H54 (cell line): Measurements from ENCODE around the gene MAP3K10.
A peak's percentile ranks its signal among the peaks of the same experiment; 100 is the strongest.
"Not testable (repeated sequence)": the region's sequence is repeated elsewhere in the genome, so short reads cannot be mapped to it uniquely, and the experiment has no call there.

Source experiments
- DNase-seq: peaks from one replicate; pipeline ENCODE4 v3.0.0; 2011; ENCODE audit warnings: low spot score, mixed read lengths; ENCODE audit not compliant: insufficient read length
- FAIRE-seq: peaks from 3 replicates; lab custom pipeline; 2011; peaks lifted over from hg19 to GRCh38; lab: Jason Lieb, UNC
- POLR2A ChIP-seq: IDR thresholded peaks from 2 replicates; pipeline ENCODE4 v1.6.1; 2011; ENCODE audit warnings: low read depth, mild to moderate bottlenecking, low read length

MAP3K10 gene

DNA sequence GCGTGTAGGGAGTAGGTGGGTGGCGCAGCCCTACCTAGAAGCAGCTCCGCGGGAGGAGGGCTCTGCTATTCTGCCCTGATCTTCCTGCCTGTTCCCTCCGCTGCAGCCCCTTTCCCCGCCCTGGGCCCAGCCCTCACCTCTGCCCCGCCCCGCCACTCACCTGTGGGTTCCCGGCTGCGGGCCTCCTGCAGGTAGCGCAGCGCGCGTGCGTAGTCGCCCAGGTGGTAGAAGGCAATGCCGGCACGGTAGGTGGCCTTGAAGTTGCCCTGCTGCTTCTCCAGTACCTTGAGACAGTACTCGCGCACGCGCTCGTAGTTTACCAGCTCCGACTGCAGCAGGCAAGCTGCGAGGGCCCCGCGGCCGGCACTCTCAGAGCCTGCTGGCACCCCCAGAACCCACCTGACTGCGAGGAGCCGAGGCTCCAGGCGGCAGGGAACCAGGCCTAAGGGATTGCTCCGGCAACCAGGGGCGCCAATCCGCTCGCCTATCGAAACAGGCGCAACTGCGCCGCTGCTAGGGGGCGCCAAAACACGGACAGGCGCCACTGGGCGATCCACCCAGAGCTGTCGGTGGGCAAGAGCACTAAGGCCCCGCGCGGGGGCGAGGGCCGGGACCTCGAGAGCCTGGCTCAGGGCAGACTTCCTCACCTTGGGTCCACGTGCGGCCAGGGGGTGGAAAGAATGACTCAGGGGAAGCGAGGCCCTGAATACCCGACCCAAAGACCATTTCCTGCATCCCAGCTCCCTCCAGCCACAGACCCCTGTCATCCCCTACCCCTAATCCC is 26.0 kb downstream of the MAP3K10 start:
- DNase-seq (no peak), FAIRE-seq (no peak)
- TF ChIP-seq POLR2A = 0 out of 2 replicates have a peak, but pooled peaks have one; percentile 0

DNA sequence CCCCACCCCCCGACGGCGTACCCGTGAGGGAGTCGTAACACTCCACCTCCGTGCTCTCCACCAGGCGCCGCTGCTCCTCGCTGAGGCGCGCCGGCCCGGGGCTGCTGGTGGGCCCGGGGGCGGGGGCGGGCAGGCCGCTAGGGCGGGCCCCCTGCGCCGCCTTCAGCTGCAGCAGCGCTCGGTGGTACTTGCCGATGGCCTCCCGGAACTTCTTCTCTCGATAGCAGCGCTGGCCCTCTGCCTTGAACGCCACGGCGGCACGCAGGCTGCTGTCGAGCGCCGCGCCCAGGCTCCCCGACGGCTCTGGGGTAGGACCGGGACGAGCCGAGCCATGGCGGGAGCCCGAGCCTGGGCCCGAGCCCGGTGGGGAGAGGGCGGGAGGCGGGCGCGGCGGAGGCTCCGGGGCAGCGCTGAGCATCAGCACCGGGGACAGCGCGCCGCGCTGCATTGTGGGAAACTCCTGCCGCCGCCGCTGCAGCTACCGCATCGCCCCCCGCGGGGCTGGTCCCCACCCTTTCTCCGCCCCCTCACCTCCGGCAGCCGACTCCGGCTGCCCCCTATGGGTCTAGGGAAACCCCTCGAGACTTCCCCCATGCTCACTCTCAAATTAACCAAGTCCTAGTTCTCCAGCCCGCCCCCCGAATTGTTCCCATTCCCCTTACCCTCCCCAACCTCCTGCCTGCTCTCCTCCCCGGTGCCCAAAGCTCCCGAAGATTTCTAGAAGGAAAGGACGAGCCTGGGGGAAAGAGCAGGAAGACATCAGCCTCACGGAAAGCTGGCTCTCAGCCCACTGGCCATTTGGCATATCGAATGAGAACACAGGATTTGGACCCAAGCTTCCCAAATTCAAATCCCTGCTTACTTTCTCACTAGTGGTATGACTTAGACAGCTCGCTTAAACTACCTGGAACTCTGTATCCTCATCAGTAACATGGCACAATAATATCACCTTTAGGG is 27.0 kb downstream of the MAP3K10 start, which contains the start of gene TTC9B:
Gene TTC9B, minus strand, starts transcription at position 451 of the 957 bp plus-strand sequence. Its CDS starts 3 bp downstream, at position 448.
- DNase-seq (no peak), FAIRE-seq (no peak)
- TF ChIP-seq POLR2A = no peak

DNA sequence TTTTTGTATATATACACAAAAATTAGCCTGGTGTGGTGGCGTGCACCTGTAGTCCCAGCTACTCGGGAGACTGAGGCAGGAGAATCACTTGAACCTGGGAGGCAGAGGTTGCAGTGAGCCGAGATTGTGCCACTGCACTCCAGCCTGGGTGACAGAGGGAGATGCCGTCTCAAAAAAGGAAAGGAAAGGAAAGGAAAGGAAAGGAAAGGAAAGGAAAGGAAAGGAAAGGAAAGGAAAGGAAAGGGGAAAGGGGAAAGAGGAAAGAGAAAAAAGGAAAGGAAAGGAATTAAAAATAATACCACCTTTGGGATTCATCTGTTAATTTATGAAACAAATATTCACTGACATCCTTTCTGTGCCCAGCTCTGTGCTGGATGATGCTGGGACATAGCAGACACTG is 27.8 kb downstream of the MAP3K10 start:
- DNase-seq = not testable (repeated sequence)

DNA sequence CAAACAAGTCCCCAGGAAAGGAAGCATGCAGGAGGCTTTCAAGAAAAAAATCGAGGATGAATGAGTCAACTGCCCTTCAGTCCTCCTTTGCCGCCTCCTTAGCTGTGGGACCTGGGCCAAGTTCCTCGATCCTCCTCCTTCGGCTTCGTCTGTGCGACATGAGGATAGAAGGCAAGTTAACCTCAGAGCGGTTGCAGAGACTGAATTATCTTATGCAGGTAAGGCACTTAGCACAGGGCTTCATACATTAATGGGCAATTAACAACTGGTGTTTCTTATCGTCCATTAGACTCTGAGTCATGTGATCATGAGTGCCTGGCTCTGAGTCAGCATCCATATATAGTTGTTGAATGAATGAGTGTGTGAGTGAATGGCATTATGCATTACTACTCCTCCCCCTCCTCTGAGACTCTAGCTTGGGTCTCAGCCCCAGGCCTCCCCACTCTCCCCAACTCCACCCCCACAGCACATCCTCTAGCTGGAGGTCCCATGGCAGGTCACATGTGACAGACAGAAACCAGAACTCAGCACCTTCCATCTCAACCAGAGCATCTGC is 28.6 kb downstream of the MAP3K10 start:
- DNase-seq = peak; percentile 99
- FAIRE-seq = peak; percentile 84
- TF ChIP-seq POLR2A = no peak

More for the DNA sequence above, 27.8 kb downstream of the MAP3K10 start:
- FAIRE-seq = not testable (repeated sequence)

DNA sequence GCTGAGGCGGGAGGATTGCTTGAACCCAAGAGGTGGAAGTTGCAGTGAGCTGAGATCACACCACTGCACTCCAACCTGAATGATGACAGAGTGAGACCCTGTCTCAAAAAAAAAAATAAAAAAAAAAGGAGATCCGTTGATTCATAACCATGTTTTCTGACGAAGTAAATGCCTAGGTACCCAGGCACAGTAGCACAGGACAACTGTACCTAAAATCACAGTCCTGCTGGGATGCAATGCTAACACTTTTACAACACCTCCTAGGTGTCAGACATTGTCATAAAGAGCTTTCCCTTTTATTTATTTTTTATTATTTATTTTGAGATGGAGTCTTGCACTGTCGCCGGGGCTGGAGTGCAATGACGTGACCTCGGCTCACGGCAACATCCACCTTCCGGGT is 29.4 kb downstream of the MAP3K10 start:
- FAIRE-seq (no peak), DNase-seq (no peak)
- TF ChIP-seq POLR2A = no peak

DNA sequence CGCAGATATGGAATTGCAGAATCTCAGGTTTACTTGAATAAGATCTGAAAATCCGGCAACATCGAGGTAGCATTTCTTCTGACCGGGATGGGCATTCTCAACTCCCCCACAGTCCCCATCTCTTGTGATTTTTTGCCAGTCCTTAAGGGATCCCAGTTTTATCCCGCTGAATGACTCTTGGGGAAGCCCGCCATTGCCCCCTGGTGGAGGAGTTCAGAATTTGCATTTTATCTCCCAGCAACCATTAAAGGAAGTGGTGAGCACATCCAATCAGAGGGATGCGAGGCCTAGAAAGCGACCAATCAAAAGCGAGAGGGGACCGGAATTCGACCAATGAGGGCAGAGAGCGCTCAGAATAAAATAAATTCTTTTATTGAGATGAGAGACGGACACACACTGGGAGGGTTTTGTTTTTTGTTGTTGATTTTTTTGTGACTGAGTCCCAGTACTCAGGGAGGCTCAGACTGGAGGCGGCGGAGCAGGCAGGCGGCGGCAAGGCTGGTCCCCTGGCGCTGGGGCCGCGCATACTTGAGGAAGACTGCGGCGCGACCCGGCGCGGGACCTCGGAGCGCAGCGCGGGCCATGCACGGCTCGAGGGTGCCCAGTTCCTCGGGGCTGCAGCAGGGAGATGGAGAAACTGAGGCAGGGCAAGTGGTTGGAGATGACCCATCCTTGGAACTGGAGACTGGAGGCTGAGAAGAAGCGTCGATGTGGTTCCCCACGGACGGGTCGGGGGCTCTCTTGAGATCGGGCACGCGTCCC is 30.8 kb downstream of the MAP3K10 start:
- no peak for TF ChIP-seq POLR2A
- DNase-seq (peak; percentile 100), FAIRE-seq (peak; percentile 45)

DNA sequence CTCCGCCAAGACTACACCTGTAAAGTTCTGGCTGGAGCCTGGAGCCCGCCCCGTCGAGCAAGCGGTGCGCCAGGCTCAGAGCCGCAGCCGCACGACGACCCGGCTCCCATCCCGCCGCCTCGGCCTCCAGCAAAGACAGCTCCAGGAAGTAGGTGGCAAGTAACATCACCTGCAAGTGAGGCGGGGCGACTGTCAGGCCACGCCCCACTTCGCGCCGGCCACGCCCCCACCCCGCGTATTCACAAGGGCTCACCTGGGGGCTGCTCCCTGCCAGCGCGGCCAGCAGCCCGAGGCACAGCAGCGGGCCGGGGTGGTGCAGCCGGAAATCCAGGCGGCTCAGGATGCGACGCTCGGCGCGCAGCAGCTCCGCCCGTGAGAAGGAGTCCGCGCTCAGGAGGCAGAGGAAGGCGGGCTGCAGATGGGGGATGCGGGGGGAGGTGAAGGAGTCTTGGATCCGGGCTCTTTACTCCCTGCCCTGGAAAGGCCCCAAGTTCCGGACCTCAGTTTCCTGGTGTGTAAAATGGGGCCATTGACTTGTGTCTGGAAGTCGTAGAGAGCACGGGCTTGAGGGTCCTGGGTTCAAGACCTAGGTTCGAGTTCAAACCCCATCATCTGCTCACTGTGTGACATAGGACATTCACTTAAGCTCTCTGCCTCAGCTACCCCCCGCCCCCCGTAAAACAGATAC is 32.1 kb downstream of the MAP3K10 start:
- FAIRE-seq (no peak), DNase-seq (no peak)
- TF ChIP-seq POLR2A = no peak

DNA sequence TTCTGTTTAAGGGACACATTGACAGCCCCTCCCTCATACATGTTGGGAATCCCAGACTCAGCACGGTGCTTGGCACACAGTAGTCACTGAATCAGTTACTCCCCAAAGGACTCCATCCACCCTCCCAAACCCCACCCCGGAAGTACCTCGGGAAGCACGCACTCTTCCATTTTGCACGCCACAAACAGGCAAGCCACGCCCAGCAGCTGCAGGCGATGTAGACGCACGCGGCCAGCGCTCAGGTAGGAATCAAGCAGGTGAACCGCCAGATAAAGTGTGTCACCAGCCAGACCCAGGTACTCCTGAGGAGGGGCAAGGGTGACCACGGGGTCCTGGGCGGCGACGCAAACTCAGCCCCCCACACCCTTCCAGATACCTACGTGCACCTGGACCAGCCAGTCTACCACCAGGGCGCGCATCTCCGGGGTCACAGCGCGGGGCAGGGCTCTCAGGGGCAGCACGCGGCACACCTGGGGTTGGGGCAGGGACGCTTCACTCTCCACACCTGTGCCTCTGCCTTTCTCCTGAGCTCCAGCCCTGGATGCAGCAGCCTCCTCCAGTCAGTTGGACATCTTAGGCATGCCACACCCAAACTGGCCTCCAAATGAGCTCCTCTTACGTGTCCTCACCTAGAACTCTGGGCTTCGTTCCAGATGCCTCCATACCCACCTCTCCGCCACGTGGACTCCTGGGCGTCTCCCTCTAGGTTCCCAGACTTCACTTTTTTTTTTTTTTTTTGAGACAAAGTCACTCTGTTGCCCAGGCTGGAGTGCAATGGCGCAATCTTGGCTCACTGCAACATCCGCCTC is 33.3 kb downstream of the MAP3K10 start:
- no peak for FAIRE-seq
- DNase-seq = no peak
- TF ChIP-seq POLR2A = no peak

DNA sequence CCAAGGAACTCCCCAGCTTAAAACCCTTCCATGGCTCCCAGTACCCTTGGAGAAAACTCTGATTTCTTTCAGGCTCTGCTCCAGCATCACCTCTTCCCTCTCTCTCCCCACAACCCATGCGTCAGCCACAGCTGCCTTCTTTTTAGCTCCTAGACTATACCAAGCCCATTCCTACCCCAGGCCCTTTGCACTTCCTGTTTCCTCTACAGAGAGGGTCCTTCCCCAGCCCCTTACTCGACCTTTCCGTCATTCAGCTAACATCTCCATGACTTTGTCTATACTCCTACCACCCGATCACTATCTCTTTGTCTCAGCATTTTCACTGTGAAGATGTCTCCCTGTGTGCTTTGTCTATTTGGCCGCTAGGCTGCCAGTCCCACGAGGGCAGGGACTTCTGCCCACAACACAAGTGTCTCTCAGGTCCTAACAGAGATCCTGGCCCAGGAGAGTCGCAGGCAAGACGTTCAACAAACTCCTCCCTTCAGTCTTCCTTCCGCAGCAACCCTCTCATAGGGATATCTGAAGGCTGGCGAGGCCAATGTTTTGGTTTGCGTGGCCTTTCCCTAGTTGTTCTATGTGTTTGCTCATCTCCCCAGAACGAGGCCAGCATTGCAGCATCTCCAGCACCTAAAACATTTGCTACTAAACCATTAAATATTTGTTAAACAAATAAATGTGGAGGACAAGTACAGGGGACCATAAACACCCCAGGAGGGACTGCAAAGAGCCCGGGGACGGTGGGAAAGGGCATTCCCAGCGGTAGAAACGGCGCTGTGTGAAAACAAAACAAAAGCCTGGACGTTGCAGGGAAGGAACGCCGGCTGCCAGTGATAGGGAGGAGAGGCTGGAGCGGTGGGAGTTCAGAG is 34.4 kb downstream of the MAP3K10 start:
- FAIRE-seq (no peak), DNase-seq (no peak)
- TF ChIP-seq POLR2A = no peak

DNA sequence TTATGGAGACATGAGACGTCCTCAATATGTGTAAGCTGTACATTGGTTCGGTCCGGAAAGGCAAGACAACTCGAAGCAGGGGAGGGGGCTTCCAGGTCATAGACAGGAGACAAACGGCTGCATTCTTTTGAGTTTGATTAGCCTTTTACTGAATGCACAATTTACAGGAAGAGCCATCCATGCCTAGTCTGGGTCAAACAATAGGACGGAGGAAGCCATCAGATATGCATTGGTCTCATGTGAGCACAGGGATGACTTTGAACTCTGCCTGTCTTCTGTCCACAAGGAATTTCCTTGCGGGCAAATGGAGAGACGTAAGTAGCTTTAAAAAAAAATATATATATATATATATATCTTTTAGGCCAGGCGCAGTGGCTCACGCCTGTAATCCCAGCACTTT is 37.1 kb downstream of the MAP3K10 start:
- no peak for FAIRE-seq
- no peak for DNase-seq
- no peak for TF ChIP-seq POLR2A

DNA sequence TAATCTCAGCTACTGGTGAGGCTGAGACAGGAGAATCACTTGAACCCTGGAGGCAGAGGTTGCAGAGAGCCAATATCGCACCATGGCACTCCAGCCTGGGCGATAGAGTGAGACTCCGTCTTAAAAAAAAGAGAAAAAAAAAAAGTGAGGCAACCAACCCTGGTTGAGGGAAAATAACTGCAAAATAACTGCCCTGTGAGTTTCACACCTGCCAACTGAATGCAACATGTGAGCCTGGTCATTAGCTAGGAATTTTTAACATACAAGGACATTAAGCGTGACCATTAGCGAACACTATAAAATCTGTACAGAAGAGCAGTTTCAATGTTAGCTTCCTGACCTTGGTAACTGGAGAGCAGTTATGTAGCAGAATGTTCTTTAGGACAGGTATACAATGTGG is 37.6 kb downstream of the MAP3K10 start:
- FAIRE-seq (no peak), DNase-seq (no peak)
- TF ChIP-seq POLR2A = no peak
